ENCODE data around the gene PCK2. TPM values are rescaled to one million over a fixed set of nuclear protein-coding genes. Genes with fewer than 3 reads are reported as not detected.

The PCK2 gene
- total RNA-seq, 1 experiment from 2014 or later: 16.8 TPM

DNA sequence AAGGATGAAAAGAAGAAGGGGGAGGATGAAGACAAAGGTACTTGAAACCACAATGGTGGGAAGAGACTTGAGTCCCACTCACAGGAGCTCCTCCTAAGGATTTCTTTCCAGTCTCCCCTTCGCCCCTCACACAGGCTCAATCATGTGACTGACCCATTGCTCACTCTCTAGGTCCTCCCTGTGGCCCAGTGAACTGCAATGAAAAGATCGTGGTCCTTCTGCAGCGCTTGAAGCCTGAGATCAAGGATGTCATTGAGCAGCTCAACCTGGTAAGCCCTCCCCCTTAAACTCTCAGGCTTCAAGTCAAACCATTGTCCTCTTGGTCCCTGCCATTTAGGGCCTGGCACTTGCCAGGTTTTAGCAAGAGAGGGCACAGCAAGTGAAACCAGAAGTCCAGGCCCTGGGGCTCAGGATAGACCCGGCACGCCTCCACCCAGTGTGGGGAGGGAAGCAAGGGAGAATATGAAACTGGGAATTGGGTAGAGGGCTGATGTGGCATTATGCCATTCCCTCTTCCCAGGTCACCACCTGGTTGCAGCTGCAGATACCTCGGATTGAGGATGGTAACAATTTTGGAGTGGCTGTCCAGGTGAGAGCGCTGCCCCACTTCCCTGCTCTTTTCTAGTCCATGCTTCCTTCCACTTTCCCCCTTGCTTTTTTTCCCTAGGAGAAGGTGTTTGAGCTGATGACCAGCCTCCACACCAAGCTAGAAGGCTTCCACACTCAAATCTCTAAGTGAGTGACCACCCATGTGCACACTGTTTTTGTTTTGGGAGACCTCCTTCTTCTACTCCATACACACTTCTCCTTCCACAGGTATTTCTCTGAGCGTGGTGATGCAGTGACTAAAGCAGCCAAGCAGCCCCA is 43.7 kb downstream of the PCK2 start:
- no peak for TF ChIP-seq CTCF (conservative IDR thresholded peaks at IDR 0.05; ENCODE audit: low read depth, low read length)
- no peak for TF ChIP-seq EZH2 (IDR thresholded peaks at IDR 0.05; ENCODE audit: borderline replicate concordance, low read depth, low read length, poor library complexity, severe bottlenecking)
- Histone ChIP-seq H3K4me1 (ENCODE audit: insufficient read depth, low read length, poor library complexity, severe bottlenecking) (peaks cover 13% of the 10 kb centered on the region), H3K9me3 (ENCODE audit: low read depth, low read length, poor library complexity, severe bottlenecking) (no peaks in the 10 kb centered on the region), H3K27ac (ENCODE audit: low read depth, low read length, poor library complexity, severe bottlenecking) (peak overlapping the region; percentile 84), H3K27me3 (replicated peaks; ENCODE audit: insufficient read depth, low read depth, low read length, poor library complexity) (no peaks in the 10 kb centered on the region), H3K4me3 (ENCODE audit: low read depth, low read length, poor library complexity, severe bottlenecking) (no peak overlapping the region), H3K36me3 (ENCODE audit: insufficient read depth, low read length, poor library complexity, severe bottlenecking) (peaks cover 28% of the 10 kb centered on the region)
- CTCF ChIA-PET: no interaction called here
- DNase-seq (ENCODE audit: low spot score): no peak
- no TSS peak for BruUV-seq (replicated peaks)
- POLR2A ChIA-PET (ENCODE audit: low non-redundant PET): interaction anchor here (0.5 kb wide), 1 partner anchor 27 kb away, joined by 3 read pairs; no protein-coding TSS in a partner anchor
- intact Hi-C loops (cut with micrococcal nuclease; ENCODE audit: unreplicated experiment): no loop called here

GRCh38 chr14:24138396-24139271 is 44.5 kb downstream of the PCK2 start:
- Histone ChIP-seq H3K27me3 (replicated peaks; ENCODE audit: insufficient read depth, low read depth, low read length, poor library complexity) (no peaks in the 10 kb centered on the region), H3K4me1 (ENCODE audit: insufficient read depth, low read length, poor library complexity, severe bottlenecking) (peaks cover 13% of the 10 kb centered on the region), H3K4me3 (ENCODE audit: low read depth, low read length, poor library complexity, severe bottlenecking) (no peak overlapping the region), H3K36me3 (ENCODE audit: insufficient read depth, low read length, poor library complexity, severe bottlenecking) (peaks cover 28% of the 10 kb centered on the region), H3K27ac (ENCODE audit: low read depth, low read length, poor library complexity, severe bottlenecking) (no peak overlapping the region), H3K9me3 (ENCODE audit: low read depth, low read length, poor library complexity, severe bottlenecking) (no peaks in the 10 kb centered on the region)
- no peak for DNase-seq (ENCODE audit: low spot score)
- ChIA-PET CTCF (no interaction called here), POLR2A (ENCODE audit: low non-redundant PET) (no interaction called here)
- intact Hi-C loops (cut with micrococcal nuclease; ENCODE audit: unreplicated experiment): no loop called here
- BruUV-seq (replicated peaks): TSS peak; percentile 80
- TF ChIP-seq EZH2 (IDR thresholded peaks at IDR 0.05; ENCODE audit: borderline replicate concordance, low read depth, low read length, poor library complexity, severe bottlenecking): no peak
- no peak for TF ChIP-seq CTCF (conservative IDR thresholded peaks at IDR 0.05; ENCODE audit: low read depth, low read length)

DNA sequence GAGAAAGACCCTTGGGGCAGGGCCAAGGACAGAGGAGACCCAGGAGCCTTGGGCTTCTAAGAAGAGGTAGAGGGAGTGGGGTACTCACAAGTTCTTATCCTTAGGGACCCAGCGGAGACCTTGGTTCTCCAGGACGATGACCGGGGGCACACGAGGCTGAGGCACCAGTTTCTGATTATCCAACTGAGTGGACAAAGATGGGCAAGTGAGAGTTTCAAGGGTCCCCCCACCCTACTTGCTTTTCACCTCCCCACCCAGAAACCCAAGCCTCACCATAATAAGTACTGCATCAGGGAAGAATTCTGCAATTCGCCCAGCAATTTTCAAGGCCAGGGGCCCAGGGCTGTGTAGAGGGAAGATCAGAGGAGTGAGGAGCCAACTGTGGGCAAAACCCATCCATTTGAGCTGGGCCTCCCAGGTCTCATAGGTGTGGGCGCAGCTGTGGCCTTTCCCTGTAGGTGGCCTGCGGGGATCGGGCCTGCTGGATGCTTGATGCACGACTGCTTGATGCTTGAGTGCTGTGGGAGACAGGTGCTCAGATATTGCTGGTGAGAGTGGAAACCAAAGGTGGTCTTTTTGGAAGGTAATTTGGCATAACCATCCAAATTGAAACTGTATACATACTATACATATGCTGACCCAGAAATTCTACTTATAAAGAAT is 45.3 kb downstream of the PCK2 start:
- H3K36me3 ChIP-seq (ENCODE audit: insufficient read depth, low read length, poor library complexity, severe bottlenecking): peaks cover 35% of the 10 kb centered on the region
- BruUV-seq (replicated peaks): no TSS peak
- intact Hi-C loops (cut with micrococcal nuclease; ENCODE audit: unreplicated experiment): no loop called here
- TF ChIP-seq CTCF (conservative IDR thresholded peaks at IDR 0.05; ENCODE audit: low read depth, low read length): no peak
- TF ChIP-seq EZH2 (IDR thresholded peaks at IDR 0.05; ENCODE audit: borderline replicate concordance, low read depth, low read length, poor library complexity, severe bottlenecking): no peak
- CTCF ChIA-PET: no interaction called here
- H3K9me3 ChIP-seq (ENCODE audit: low read depth, low read length, poor library complexity, severe bottlenecking): no peaks in the 10 kb centered on the region
- H3K4me1 ChIP-seq (ENCODE audit: insufficient read depth, low read length, poor library complexity, severe bottlenecking): peaks cover 13% of the 10 kb centered on the region
- POLR2A ChIA-PET (ENCODE audit: low non-redundant PET): no interaction called here
- H3K27ac ChIP-seq (ENCODE audit: low read depth, low read length, poor library complexity, severe bottlenecking): no peak overlapping the region
- peak overlapping the region; percentile 74 for H3K4me3 ChIP-seq (ENCODE audit: low read depth, low read length, poor library complexity, severe bottlenecking)
- DNase-seq (ENCODE audit: low spot score): no peak
- H3K27me3 ChIP-seq (replicated peaks; ENCODE audit: insufficient read depth, low read depth, low read length, poor library complexity): no peaks in the 10 kb centered on the region

All from A673 (cell line).